ENCODE data around the gene SURF4. TPM values are rescaled to one million over a fixed set of nuclear protein-coding genes. Genes with fewer than 3 reads are reported as not detected.
A peak's percentile ranks its signal among the peaks of the same experiment; 100 is the strongest.

The SURF4 gene
- total and polyA plus RNA-seq, 2 donors from 2014 or later = 121 to 138 TPM

DNA sequence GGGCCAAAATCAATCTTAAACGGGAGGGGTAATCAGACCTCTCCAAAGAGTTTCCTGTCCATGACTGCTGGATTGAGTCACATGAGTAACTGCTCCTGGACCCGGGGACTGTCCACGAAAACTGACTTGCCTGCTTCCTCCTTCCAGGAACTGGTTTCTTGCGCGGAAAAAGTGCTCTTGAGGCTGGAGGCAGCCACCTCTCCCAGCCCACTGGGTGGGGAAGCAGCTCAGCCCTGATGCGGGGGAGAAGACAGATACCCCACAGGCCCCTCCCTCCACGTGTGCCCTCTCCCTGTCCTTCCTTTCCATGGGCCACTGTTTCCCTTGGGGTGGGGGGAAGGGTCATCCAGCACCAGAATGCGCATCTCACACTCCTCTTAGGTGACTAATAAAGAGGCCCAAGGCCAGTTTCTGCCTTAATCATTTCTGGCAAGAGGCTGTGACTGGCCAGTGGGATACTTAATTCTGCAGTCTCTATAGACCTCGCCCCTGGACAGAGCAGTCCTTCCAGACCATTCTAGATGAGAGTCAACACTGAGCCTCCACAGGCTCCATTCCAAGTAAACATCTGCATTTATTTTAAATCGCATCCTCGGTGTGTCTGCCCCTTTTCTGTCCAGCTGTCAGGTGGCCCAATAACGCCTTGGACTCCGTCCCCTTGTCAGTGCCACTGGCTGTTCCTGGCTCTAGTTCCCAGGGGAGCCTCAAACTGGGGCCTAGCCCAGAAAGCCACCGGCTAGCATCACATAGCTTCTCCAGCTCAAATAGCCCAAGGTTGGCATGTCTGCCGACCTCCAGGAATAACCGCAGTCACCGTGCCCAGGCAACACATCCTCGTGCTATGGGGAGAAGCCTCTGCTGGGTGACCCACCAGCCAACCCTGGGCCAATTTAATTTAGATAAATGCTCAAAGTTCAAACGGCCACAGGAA lies 29.9 kb upstream of the SURF4 start:
- H3K4me1 ChIP-seq (ENCODE audit: control insufficient read depth in 2 of 3, insufficient read depth in 2 of 3, low read depth in 1 of 3, low read length in 3 of 3) = no peaks in the 10 kb centered on the region

DNA sequence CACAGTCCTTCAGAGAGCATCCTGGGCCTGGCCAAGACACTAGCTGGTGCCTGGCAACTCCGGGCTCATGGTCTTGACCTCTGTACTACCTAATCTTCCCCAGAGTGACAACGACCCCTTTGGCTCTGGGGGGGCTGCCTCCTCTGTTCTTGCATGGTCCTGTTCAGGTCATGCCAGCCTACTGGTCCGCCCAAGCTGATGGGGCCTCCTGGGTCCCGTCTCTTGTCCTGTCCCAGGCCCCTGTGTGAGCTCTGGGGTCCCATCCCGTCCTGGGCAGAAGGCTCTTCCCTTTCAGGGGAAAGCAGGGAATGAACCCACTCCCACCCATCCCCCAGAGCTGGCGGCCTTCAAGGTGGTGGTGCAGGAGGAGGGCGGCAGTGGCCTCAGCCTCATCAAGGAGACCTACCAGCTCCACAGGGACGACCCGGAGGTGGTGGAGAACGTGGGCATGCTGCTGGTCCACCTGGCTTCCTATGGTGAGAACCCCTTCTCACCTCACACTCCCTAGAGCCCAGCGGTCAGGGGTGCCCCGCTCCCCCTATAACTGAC lies 28.7 kb upstream of the SURF4 start:
- FAIRE-seq (no peak), DNase-seq (peak in 1 of 5 donors; percentile 58)
- Histone ChIP-seq H3K4me3 (ENCODE audit: low read length in 3 of 3) (no peak overlapping the region), H3K9ac (ENCODE audit: low read length in 3 of 3) (no peak overlapping the region), H3K27me3 (ENCODE audit: control insufficient read depth, insufficient read depth, low read length) (no peaks in the 10 kb centered on the region), H3K4me1 (ENCODE audit: control insufficient read depth in 2 of 3, insufficient read depth in 2 of 3, low read depth in 1 of 3, low read length in 3 of 3) (no peaks in the 10 kb centered on the region), H3K36me3 (ENCODE audit: control insufficient read depth in 2 of 3, insufficient read depth in 3 of 3, low read length in 3 of 3) (peaks cover 0 to 10% (median 7%) of the 10 kb centered on the region in 3 donors), H3K27ac (ENCODE audit: low read depth in 2 of 2, low read length in 2 of 2) (no peak overlapping the region), H3K9me3 (ENCODE audit: control insufficient read depth in 2 of 3, insufficient read depth in 1 of 3, low read length in 3 of 3) (no peaks in the 10 kb centered on the region)
- TF ChIP-seq, protein P1, sequence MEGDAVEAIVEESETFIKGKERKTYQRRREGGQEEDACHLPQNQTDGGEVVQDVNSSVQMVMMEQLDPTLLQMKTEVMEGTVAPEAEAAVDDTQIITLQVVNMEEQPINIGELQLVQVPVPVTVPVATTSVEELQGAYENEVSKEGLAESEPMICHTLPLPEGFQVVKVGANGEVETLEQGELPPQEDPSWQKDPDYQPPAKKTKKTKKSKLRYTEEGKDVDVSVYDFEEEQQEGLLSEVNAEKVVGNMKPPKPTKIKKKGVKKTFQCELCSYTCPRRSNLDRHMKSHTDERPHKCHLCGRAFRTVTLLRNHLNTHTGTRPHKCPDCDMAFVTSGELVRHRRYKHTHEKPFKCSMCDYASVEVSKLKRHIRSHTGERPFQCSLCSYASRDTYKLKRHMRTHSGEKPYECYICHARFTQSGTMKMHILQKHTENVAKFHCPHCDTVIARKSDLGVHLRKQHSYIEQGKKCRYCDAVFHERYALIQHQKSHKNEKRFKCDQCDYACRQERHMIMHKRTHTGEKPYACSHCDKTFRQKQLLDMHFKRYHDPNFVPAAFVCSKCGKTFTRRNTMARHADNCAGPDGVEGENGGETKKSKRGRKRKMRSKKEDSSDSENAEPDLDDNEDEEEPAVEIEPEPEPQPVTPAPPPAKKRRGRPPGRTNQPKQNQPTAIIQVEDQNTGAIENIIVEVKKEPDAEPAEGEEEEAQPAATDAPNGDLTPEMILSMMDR (IDR thresholded peaks at IDR 0.05; ENCODE audit: borderline replicate concordance, extremely low read depth, insufficient read depth) = no peak
- intact Hi-C loops (cut with DNase I) = loop anchor here (5.0 kb wide), 1 partner anchor 83 kb away; no protein-coding TSS in a partner anchor

More for the DNA sequence above, 29.9 kb upstream of the SURF4 start:
- H3K36me3 ChIP-seq (ENCODE audit: control insufficient read depth in 2 of 3, insufficient read depth in 3 of 3, low read length in 3 of 3) = peaks cover 0 to 17% (median 12%) of the 10 kb centered on the region in 3 donors
- intact Hi-C loops (cut with DNase I) = loop anchor here (5.0 kb wide), 1 partner anchor 82 kb away; no protein-coding TSS in a partner anchor
- no peaks in the 10 kb centered on the region for H3K27me3 ChIP-seq (ENCODE audit: control insufficient read depth, insufficient read depth, low read length)
- DNase-seq (peak in 1 of 5 donors; percentile 31), FAIRE-seq (no peak)
- TF ChIP-seq, protein P1 (IDR thresholded peaks at IDR 0.05; ENCODE audit: borderline replicate concordance, extremely low read depth, insufficient read depth) = no peak
- H3K9me3 ChIP-seq (ENCODE audit: control insufficient read depth in 2 of 3, insufficient read depth in 1 of 3, low read length in 3 of 3) = no peaks in the 10 kb centered on the region
- no peak overlapping the region for H3K9ac ChIP-seq (ENCODE audit: low read length in 3 of 3)
- H3K27ac ChIP-seq (ENCODE audit: low read depth in 2 of 2, low read length in 2 of 2) = no peak overlapping the region
- no peak overlapping the region for H3K4me3 ChIP-seq (ENCODE audit: low read length in 3 of 3)

DNA sequence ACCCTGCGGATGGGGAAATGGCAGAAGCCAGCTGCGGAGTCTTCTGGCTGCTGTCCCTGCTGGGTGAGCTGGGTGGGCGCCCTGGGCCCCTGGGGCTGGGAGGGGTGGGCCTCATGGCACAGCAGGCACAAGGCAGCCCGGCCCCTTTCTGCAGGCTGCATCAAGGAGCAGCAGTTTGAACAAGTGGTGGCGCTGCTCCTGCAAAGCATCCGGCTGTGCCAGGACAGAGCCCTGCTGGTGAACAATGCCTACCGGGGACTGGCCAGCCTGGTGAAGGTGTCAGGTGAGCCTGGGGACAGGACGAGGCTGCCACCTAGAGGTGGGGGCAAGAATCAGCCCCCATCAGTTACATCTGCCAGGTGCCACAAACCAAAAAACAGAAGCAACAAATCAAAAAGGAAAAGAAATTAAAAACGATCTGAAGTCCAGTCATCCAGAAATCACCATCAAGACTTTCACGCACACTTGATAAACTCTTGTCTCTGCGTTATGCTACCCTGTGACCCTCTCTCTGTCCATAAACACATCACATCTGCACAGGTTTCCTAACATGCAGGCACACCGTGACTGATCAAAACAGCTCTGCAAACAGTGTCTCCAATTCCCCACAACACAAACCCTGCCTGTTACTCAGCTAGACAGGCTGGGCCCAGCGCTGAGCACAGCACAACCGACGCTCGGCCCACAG lies 28.1 kb upstream of the SURF4 start:
- no peak overlapping the region for H3K27ac ChIP-seq (ENCODE audit: low read depth in 2 of 2, low read length in 2 of 2)
- H3K4me1 ChIP-seq (ENCODE audit: control insufficient read depth in 2 of 3, insufficient read depth in 2 of 3, low read depth in 1 of 3, low read length in 3 of 3) = no peaks in the 10 kb centered on the region
- DNase-seq (peak in 1 of 5 donors; percentile 75), FAIRE-seq (no peak)
- no peaks in the 10 kb centered on the region for H3K27me3 ChIP-seq (ENCODE audit: control insufficient read depth, insufficient read depth, low read length)
- no peaks in the 10 kb centered on the region for H3K9me3 ChIP-seq (ENCODE audit: control insufficient read depth in 2 of 3, insufficient read depth in 1 of 3, low read length in 3 of 3)
- intact Hi-C loops (cut with DNase I) = no loop called here
- TF ChIP-seq, protein P1 (IDR thresholded peaks at IDR 0.05; ENCODE audit: borderline replicate concordance, extremely low read depth, insufficient read depth) = peak; percentile 42
- H3K4me3 ChIP-seq (ENCODE audit: low read length in 3 of 3) = no peak overlapping the region
- H3K9ac ChIP-seq (ENCODE audit: low read length in 3 of 3) = no peak overlapping the region
- peaks cover 0 to 10% (median 7%) of the 10 kb centered on the region in 3 donors for H3K36me3 ChIP-seq (ENCODE audit: control insufficient read depth in 2 of 3, insufficient read depth in 3 of 3, low read length in 3 of 3)
